Thoracic aorta endothelial cell (primary cell): ENCODE results near the gene ZW10. TPM values are rescaled to one million over a fixed set of nuclear protein-coding genes. Genes with fewer than 3 reads are reported as not detected.

ENCODE experiments used
- small RNA-seq: library from RNA; depleted of rRNA; stranded (forward); fragments of <200 nt; gene quantifications from one replicate; pipeline ENCODE3, GENCODE V24; 2012
- total RNA-seq: library from RNA; depleted of rRNA; stranded (reverse); fragments of >200 nt; gene quantifications from 2 replicates; pipeline ENCODE4 v1.2.3, GENCODE V29; 2012

ZW10 gene
- 38.0 and 43.2 TPM in 2 replicates for total RNA-seq

GRCh38 chr11:113773416-113774173 lies at the start of gene ZW10:
TSS of gene ZW10 (minus strand) at chr11:113773692. CDS start at chr11:113773666, 26 bp downstream.

GRCh38 chr11:113779496-113779895 lies 6.0 kb upstream of the ZW10 start, which contains the start of gene CLDN25:
TSS of gene CLDN25 (plus strand) at chr11:113779796. CDS start at chr11:113779796, 0 bp downstream.

GRCh38 chr11:113705871-113706655 lies 67.4 kb downstream of the ZW10 start, which contains the start of gene TMPRSS5:
TSS of gene TMPRSS5 (minus strand) at chr11:113706308. CDS start at chr11:113706224, 84 bp downstream.

Small RNA genes lying within 50 kb of the gene (small RNA-seq; reads per million reads assigned to genes)
- not detected for gene LRRC37A13P
- not detected for gene RPS29P19

Other genes starting within 250 kb of the ZW10 start
- 0.22 TPM in 1 of 2 replicates, not detected in the other for gene TMPRSS5, start 67.4 kb downstream of the ZW10 start, total RNA-seq
- gene CLDN25, start 6.1 kb upstream of the ZW10 start, total RNA-seq: not detected in 2 replicates
- 45.7 and 61.3 TPM in 2 replicates for gene USP28, start 101.9 kb upstream of the ZW10 start, total RNA-seq
- not detected in 2 replicates for gene HTR3B, start 131.1 kb upstream of the ZW10 start, total RNA-seq
- not detected in 2 replicates for gene HTR3A, start 201.4 kb upstream of the ZW10 start, total RNA-seq